NCI-H2227 (cell line): ENCODE measurements around the gene MCF2L.
"Not testable (repeated sequence)": the region's sequence is repeated elsewhere in the genome, so short reads cannot be mapped to it uniquely, and the experiment has no call there.

Source experiments
- DNase-seq: peaks from one replicate; lab custom pipeline; 2025; ENCODE audit not compliant: unreplicated experiment; lab: John Stamatoyannopoulos, UW

The MCF2L gene

DNA sequence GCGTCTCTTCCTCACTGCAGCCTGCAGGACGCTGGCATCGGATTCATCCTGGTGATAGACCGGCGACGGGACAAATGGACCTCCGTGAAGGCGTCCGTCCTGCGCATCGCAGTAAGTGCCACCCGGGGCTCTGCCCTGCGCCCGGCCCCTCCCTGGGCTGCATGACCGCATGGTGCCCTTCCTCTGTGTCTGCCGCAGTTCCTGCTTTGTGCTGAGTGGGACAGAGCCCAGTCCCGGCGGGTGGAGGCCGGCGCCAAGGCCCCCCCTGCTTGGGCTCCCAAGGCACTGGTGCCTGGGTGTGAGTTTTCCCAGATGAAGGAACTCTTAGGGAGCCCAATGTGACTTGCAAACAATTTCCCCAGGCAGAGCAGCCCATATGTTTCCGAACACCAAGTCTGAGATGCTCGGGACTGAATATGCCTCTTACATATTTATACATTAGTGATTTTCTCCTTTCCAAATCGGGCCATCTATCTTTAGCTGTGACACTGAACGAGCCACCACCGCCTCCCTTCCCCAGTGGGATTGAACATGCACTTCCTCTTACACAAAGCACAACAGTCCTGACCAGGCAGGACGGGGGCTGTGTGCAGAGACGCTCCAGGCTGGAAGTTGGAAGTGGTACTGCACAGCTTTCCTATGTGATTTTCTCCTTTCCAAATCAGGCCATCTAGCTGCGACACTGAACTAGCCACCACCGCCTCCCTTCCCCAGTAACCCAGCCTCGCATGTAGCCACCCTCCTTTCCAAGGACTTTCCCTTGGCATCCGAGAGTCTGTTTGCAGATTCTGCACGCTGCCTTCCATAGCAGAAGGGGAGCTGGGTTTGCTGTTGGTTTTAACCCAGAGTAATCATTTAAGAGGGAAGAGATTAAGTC is 76.5 kb downstream of the MCF2L start:
- DNase-seq = no peak

DNA sequence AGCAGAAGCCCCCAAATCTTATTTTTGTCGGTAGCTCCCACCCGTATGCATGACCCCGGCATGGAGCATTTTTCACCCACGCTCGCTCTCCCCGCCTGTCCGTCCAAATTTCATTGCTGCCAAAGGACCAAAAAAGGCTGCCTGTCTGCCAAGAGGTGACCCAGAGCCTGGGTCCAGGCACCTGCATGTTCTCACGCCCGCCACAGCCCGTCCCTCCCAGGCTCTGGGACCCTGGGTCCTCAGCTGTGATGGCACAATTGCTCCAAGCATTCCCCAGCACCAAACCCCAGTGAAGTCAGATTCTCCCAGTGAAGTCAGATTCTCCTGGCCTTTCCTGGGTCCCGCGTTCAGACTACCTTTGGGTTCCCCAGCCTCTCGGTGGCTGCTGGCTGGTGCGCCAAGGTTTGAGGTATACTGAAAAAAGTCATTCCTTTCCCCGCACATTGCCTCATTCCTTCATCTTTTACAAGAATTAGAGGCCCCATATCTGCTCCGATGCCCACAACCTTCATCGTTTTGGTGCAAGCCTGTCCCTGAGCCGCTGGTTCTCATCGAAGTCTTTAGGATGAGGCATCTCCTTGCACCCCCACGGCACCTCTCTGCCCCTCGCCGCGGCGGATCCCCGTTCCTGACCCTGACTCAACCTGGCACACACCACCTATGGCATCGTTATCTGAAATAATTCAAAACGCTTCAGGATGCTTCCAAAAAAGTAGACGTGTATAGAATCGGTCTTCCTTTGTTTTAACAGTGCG is 77.3 kb downstream of the MCF2L start:
- no peak for DNase-seq

DNA sequence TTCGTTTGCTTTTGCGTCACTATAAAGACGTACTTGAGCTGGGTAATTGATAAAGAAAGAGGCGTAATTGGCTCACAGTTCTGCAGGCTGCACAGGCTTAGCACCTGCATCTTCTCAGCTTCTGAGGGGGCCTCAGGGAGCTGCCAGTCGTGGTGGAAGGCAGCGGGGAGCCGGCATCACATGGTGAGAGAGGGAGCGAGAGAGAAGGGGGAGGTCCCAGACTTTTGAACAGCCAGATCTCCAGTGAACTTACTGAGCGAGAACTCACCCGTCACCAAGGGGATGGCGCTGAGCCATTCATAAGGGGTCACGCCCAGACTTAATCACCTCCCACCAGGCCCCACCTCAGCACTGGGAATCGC is 77.8 kb downstream of the MCF2L start:
- DNase-seq = no peak

DNA sequence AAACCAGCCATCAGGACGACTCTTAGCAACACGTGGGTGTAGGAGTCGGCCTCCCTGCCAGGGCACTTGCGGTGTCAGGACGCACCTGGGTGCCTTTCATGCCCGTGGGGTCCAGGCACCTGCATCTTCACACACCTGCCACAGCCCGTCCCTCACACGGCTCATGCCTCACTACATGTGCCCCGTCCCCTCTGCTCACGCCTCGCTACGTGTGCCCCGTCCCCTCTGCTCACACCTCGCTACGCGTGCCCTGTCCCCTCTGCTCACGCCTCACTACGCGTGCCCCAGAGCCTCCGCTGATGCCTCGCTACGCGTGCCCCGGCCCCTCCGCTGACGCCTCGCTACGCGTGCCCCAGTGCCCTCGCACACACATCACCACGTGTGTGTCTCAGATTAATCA is 78.6 kb downstream of the MCF2L start:
- DNase-seq = no peak

DNA sequence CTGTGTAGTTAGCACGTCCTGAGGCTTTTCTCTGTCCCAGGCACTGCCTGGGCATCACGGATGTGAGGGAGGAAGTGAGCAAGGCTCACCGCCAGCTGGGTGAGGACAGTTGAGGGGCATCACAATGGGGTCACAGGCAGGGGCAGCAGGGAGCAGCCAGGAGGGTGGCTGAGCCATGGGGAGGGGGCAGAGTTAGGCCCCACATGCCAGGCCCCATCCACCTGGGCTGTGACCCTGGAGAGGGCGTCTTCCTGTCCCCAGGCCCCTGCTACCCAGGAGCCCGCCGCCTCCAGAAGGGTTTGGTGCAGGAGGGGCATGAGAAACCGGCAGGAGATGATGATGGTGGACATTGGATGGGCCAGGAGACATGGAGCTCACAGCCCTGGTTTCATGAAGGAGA is 79.8 kb downstream of the MCF2L start:
- DNase-seq = no peak

DNA sequence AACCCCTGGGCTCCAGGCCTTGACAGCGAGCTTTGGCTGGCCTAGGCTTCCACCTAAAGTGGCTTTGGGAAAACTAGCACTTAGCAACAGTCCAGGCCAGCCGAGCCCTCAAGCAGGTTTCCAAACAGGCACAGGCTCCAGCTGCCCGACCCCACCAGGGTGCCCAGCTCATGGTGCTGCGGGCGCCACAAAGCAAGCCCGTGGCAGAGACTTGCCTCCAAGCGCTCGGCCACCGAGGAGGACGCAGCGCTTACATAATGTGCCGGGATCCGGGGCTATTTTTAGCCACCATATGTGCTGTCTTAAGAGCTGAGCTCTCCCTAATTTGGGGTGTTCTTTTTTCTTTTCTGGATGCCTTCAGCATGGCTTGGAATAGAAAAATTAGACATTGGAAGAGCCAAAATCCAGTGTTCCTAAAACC is 80.5 kb downstream of the MCF2L start:
- no peak for DNase-seq

DNA sequence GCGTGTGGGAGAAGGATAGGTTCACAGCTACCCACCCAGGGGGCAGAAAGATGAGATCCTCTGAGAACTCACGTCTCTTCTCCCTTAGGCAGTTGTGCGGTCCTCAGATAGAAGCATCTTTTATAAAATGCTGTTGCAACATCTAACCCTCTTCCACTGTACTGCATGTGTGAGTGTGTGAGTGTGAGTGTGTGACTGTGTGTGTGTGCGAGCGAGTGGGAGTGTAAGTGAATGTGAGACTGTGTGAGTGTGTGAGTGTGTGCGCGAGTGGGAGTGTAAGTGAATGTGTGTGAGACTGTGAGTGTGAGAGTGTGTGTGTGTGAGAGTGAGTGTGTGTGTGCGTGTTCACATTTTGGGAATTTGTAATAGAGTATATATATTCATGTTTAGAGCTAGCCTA is 81.0 kb downstream of the MCF2L start:
- no peak for DNase-seq

DNA sequence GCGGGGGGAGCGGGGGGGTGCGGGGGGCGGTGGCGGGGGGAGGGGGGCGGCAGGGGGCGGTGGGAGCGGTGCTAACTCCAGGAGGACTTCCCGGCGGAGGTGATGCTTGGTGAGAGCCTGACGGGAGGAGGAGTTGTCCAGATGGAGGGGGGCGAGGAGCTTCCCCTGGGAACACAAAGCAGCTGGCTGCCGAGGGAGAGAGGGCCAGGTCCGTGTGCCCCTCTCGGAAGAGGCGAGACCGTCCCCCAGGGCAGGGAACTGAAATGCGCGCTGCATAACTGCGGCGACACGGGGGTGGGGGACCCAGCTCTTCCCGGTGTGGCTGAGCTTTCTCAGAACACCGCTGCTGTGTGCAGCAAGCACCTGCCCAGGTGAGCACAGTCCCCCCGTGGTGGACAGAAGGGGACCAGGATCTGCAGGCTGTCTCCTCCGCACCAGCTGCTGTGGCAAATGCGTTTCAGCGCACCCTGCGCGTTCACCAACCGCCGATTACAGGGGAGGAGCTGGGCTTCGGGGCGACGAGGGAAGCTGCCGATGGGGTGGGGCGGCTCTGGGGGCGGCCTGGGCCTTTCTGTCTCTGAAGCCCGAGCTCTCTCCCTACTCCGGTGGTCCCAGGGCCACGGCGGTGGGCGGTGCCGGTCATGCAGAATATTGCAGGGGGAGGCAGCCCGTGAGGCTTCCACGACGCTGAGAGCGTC is 81.9 kb downstream of the MCF2L start:
- DNase-seq = no peak

DNA sequence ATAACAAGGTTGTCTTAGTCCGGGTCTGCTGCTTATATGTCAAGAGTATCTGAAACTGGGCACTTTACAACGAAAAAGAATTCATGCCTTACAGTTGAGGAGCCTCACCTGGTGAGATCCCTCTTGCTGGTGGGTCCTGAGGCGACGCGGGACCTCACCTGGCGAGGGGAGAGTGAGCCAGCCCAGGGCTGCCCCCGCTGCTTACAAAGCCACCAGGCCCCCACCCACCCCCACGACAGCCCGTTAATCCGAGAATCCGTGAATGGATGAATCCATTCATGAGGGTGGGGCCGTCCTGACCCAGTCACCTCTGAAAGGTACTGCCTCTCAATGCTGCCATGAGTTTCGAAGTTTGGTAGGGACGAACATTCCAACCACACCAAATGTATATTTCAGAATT is 82.6 kb downstream of the MCF2L start:
- no peak for DNase-seq

DNA sequence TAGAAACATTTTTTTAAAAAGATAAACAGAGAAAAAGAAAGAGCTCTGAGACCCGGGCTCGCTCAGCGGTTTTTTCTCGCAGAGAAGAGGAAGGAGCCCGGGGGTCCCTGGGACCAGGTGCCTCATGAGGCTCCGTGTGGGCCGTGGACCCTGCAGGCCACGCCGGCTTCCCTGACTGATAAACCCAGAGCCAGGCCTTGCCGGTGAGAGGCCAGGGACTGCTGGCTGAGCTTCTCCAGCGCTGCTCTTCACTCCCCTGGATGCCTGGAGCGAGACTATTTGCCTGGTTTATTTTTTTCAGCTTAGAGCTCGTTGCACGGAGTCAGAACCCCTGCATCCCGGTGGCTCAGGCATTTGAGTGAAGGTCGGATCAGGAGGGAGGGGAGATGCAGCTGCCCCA is 83.2 kb downstream of the MCF2L start:
- no peak for DNase-seq

DNA sequence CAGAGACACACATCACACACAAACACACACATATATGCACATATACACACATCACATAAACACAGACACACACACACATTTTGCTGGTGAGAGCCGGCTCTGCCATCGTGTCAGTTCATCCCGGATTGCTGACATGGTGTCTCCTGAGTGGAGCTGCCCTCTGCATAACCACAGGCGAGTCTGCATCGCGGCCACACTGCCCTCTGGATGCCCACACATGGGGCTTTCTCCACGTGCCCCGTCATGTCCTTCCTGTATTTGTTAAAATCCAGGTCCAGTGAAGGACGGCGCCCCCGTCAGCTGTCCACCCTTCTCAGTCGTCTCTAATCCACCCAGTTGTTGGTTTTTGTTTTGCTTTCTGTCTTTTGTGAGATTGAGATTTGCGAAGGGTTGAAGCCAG is 84.0 kb downstream of the MCF2L start:
- no peak for DNase-seq

DNA sequence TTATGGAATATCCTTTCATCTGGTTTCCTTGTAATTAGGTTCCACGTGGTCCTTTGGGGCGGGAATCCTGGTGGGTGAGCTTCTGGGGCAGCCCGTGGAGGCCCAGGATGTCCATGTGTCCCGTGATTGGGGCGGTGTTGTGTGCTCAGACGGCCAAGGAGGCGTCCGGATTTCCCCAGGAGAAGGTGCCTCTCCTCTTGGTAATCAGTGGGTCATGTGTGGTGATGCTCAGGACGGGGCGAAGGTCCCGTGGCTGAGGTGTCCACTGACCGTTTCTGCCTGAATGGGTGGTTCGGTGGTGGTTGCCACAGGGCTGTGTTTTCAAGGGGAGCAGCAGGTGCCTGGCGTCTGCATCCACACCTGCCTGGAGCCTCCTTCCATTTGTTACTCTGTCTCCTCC is 84.4 kb downstream of the MCF2L start:
- DNase-seq = no peak

DNA sequence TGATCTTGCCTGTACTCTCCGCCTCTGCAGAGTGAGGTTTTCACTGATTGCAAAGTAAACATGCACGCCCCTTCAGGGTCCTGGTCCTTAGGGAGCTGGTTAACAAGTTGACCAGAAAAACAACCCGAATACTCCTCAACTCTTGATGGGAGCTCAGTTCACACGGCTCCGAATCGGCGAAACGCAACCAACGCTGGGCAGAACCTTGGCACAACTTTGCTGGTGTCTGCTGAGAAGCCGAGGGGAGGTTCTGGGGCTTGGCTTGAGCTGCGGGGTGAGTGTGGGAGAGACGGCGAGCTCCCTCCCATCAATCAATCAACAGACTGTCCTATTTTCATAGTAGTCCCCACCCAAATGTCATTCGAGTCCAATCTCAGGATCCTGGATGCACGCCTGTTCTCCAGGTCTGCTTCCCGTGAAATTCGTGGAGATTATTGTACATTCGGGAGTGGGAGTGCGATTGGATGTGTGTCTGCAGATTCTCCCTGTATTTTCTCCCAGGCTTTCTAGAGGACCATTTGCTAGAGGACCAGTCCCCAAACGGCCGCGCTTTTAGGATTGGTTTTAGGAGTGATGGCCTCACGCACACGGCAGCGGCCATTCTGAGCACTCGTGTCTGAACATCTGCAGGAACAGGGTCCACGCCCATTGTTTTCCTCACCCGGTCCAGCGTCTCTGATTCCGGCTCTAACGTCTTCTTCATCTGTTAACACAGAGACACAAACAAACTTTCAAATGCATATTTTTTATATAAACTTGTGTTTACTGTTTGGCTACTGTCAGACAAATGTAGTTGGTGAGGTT is 85.0 kb downstream of the MCF2L start:
- DNase-seq = no peak

DNA sequence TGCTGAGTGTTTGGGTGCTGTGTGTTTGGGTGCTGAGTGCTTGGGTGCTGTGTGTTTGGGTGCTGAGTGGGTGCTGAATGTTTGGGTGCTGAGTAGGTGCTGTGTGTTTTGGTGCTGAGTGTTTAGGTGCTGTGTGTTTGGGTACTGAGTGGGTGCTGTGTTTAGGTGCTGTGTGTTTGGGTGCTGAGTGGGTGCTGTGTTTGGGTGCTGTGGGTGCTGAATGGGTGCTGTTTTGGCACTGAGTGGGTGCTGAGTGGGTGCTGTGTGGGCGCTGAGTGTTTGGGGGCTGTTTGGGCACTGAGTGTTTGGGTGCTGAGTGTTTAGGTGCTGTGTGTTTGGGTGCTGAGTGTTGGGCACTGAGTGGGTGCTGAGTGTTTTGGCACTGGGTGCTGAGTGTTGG is 88.1 kb downstream of the MCF2L start:
- no peak for DNase-seq

DNA sequence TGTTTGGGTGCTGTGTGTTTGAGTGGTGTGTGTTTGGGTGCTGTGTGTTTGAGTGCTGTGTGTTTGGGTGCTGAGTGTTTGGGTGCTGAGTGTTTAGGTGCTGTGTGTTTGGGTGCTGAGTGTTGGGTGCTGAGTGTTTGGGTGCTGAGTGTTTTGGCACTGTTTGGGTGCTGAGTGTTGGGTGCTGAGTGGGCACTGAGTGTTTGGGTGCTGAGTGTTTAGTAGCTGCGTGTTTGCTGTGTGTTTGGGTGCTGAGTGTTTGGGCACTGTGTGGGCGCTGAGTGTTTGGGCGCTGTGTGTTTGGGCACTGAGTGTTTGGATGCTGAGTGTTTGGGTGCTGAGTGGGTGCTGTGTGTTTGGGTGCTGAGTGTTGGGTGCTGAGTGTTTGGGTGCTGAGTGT is 88.5 kb downstream of the MCF2L start:
- not testable (repeated sequence) for DNase-seq

DNA sequence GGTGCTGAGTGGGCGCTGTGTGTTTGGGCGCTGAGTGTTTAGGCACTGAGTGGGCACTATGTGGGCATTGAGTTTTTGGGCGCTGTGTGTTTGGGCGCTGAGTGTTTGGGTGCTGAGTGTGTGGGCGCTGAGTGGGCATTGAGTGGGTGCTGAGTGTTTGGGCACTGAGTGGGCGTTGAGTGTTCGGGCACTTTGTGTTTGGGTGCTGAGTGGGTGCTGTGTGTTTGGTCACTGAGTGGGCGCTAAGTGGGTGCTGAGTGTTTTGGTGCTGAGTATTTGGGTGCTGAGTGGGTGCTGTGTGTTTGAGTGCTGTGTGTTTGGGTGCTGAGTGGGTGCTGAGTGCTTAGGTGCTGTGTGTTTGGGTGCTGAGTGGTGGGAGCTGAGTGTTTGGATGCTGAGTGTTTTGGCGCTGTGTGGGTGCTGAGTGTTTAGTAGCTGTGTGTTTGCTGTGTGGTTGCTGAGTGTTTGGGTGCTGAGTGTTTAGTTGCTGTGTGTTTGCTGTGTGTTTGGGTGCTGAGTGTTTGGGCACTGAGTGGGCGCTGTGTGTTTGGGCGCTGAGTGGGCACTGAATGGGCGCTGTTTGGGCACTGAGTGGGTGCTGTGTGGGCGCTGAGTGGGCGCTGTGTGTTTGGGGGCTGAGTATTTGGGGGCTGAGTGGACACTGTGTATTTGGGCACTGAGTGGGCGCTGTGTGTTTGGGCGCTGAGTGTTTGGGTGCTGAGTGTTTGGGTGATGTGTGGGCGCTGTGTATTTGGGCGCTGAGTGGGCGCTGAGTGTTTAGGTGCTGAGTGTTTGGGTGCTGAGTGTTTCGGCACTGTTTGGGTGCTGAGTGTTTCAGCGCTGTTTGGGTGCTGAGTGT is 89.3 kb downstream of the MCF2L start:
- DNase-seq = no peak

DNA sequence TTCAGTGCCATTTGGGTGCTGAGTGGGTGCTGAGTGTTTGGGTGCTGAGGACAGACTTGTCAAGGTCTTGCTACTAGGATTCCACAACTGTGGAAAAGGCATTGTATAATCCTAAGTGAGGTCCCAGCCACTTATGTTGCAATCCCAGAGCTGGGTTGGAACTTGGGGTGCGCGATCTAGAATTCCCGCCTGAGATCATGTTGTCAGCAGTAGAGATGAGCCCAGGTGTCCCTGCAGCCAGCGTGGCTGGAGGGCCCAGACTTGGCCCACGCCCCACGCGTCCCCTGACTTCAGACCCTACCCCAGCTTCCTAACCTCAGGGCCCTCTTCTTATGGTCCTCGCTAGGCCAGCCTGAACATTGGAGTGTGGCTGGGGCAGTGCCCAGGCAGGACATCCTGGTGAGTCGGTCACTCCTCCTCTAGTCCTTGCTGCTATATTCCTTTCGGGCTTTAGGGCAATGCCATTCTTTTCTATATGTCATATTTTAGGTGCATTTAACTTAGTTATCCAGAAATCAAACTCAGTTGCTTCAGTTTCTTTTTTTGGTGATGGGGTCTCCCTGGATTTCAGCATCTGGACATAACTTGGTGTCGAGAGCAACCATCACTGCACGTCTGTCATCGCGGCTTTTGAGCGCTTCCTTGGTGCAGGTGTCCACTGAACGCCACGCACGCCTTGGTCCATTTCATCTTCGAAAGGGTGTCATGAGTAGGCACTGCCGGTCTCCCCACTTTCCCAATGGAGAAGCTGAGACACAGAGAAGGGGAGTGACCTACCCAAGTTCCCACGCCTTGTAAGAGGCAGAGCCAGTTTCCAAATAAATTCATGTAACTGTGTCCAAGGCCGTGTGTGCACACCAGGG is 90.2 kb downstream of the MCF2L start:
- DNase-seq = no peak

DNA sequence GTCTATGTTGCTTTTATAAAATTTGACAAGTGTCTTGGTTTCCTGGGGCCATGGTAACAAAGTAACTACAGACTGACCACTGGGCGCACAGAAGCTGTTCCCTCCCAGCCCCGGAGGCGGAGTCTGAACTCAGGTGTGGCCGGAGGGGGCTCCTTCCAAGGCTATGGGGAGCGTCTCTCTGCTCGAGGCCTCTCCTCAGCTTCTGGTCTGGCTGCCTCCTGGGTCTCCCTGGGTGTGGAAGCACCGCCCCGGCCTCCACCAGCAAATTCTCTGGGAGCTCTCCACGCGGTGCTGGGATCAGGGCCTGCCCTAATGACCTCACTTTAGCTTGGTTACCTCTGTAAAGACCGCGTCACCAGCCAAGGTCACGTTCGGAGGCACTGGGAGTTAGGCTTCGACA is 90.9 kb downstream of the MCF2L start:
- DNase-seq = no peak

DNA sequence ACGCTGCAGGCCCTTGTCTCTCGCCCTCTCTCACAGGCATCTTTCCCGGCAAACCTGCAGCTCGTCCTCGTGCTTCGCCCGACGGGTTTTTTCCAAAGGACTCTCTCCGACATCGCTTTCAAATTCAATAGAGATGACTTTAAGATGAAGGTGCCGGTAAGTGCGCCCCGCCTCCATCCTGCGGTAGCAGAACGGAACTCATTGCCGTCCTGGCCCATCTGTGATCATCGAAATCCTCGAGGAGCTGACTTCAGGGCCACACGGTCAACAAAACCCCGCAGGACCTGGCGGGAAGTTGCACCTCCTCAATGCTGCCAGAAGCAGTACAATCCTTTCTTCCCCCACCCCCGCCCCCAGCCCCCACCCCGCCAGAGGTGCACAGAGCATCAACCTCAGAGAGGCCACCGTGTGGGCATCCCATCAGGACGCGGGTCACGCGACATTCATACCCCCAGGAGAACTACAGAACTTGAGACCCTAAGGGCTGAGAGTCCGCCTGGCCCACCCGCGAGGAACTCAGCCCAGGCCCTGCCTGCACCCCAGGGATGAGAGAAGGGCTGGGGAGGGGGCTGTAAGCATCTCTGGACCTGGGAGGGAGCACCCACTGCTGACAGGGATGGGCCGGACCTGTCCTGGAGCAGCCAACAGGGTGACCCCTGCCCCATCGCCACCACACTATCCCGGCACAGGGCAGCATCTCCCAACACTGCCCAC is 91.7 kb downstream of the MCF2L start:
- DNase-seq = no peak
